GM20431 (cell line): ENCODE results near the gene C4orf50.

Experiments
- in situ Hi-C: fragments of 300-500 bp; cut with MseI, MboI; formaldehyde crosslinking; loops from one replicate; pipeline ENCODE4 v1.15.0; 2020; ENCODE audit warnings: low sequenced_read_pairs; ENCODE audit not compliant: unreplicated experiment

Gene C4orf50

DNA sequence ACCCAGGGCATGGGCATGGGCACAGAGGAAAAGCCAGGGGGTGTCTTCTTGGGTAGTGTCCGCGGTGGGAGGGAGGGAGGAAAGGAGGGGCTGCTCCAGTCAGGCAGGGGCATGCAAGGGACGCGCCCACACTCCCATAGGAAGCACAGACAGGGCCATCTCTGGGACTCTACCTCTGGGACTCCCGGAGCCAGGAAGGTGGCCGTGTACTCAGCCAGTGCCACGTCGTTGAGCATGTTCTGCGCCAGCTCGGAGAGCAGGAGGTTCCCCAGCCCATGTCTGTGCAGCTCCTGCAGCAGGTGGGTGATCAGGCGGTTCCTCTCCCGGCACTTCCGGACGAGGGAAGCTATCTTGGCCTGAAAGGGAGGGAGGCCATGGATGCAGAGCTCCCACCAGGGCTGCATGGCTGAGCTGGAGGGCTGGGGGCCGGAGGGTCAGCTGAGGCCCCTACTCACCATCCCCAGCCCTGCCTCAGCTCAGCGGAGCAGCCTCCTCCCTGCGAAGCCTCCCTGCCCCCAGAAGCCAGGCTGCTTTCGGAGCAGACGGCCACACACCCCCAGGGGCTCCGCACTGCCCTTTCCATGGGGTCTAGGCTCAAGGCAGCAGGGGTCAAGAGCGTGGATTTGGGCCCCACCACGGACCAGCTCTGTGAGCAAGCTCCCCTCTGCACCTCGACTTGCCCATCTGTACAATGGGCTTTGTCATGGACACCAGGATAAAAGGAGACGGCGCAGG is 44.6 kb downstream of the C4orf50 start:
- in situ Hi-C loops, result no loop called here

DNA sequence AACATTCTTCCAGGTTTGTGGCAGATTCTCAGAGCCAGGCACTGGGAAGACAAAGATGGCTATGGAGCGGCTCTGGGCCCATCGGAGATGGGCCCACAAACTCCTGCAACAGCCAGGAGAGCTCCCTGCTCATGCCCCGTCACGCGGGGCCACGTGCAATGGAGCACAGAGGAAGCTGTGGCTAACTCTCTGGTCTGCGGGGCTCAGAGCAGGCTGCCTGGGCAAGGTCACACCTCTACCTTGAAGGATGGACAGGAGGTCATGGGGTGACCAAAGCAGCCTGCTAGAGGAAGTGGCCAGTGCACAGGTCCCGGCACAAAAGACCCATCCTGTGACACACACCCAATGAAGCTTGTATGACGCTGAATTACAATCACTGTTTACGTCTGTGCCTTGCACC is 45.2 kb downstream of the C4orf50 start:
- in situ Hi-C loops, result no loop called here

DNA sequence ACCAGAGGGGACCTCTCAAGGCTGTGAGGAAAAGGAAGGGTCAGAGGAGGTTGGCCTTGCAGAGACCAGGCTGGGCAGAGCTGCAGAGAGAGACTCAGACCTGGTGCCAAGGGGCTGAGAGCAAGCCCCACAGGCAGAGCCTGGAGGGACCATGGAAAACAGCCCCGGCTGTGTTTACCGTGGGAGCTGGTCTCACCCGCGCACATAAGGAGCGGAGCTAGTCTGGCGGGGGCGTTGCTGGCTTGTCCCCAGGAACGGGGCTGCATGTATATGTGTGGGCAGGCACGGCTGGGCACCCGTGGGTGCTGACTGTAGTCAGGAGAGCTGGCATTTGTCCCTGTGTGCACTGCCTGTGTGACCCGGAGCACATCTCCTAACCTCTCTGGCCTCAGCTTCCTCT is 45.7 kb downstream of the C4orf50 start:
- in situ Hi-C loops, result no loop called here

DNA sequence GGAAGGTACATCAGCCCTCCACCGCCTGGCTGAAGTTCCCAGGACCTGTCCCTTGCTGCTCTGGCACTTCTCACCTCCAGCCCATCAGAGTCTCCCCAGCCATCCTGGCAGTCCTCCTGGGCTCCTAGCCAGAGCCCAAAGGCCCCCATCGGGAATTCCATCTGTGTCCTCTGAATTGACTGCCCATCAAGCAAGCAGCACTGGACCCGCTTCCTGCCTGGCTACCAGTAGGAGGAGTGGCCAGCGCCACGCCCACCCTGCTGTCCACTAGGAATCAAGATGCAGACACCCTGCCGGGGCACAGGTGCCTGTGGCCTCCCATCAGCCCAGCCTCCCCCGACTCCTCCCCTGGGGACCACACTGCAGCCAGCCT is 47.2 kb downstream of the C4orf50 start:
- in situ Hi-C loops, result no loop called here

DNA sequence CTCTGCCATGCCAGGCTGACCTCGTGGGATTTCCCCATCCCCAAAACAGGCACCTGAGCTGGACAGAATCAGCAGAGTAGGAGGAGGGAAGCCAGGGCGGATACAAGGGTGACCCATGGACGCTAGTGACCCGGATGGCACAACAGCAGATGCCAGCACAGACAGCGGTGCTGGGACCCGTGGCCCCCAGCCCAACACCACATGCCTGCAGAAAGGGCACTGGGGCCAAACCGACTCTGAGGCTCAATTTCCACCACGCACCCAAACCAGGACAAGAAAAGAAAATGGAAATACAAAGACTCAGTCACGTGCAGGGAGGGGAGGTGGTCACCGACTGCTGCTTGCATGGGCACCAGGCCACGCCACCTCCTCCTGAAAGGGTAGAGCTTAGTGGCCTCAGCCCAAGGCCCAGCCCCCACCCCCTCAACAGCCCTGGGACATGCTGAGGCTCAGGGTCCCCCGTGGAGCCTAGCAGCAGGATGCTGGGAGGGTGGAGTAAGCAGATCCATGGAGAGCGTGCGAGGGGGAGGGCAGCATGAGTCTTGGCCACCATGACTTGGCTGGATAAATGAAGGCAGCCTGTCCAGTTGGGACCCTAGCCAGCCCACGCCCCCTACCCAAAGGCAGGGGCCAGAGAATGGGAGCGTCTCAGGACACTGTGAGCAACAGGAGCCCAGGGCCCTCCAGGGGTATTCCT is 47.7 kb downstream of the C4orf50 start:
- in situ Hi-C loops, result no loop called here

DNA sequence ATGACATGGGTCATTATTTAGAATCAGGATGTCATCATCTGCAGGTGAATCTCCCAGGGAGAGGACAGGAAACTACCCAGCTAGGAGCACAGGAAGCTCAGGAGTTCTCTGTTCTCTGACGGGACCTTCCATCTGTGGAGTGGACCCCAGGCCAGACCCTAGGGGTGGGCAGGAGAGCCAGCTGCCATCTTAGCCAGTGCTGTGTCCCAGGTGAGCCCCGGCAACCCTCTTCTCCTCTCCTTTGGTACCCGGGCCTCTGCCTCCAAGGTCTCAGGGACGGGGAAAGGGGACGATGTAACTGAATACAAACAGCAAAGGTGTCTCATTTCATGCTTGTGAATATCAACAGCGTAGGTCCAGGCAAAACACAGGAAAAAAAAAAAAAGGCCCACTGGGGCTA is 48.5 kb downstream of the C4orf50 start:
- in situ Hi-C loops, result no loop called here

DNA sequence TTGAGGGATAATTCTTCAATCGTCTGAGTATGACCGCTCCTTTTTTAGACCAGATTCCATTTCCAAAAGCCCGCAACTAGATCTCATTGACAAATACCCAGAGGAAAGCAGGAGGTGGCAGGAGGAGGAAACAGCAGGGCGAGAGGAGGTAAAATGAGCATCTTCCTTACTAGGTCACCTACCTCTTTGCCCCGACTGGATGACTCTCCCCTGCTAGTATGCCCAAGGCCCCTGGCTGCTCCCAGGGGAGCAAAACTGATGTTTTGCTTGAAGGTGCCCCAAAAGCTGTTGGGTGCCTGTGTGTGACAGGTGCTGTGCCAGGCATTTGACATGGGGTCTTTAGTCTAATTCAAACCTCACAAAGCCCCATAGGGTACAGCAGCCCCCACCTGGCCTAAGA is 48.9 kb downstream of the C4orf50 start:
- in situ Hi-C loops, result no loop called here

DNA sequence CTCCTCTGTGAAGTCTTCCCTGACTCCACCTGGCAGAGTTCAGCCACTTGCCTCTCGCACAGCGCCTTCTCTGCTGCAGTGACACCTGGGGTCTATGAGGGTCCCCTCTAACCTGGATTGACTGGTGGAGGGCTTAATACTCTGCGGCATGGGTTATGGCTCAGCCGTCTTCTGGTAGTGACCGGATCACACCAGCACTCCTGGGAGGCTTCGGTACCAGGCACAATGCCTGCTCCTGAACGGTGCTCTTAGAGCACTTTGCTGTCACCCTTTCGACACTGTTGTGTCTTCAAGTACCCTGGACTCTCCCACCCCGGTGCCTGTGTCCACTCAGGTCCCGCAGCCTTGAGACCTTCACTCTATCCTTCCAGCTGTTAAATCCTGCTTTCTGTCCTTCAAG is 50.0 kb downstream of the C4orf50 start:
- in situ Hi-C loops, result no loop called here

DNA sequence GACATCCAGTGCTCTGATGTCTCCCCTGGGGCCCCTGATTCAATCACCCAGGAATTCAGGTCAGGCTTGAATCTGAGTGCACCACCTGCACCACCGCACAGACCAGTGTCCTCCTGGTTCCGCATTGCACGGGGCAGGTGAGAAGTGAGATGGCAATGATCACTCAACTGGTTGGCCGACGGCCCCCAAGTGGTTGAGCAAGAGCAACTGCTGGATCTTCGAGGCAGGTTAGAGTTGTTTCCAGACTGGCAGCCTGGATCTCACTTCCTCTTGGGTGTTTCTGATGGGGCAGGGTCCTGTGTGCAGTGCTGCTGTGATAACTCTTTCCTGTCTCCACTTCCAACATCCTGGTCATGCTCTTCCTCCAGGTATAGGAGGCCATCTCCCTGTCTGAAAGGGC is 50.4 kb downstream of the C4orf50 start:
- in situ Hi-C loops, result no loop called here

DNA sequence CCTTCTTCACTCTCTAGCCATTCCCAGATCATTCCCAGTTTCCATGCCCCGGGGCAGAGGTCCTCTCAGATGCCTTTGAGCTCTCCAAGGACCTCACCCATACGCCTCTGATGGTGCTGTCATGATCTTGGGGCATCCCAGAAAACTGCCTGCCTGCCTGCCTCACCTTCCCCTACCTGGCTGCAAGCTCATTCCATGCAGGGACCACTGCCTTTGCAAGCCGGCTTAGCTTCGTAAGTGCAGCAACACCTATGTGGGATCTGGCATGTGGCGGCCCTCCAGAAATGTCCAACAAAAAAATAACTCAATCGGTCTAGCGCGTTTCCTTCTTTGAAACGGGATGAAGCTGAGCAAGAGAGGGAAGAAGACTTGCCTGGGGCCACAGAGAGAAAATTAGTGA is 53.0 kb downstream of the C4orf50 start:
- in situ Hi-C loops, result no loop called here

DNA sequence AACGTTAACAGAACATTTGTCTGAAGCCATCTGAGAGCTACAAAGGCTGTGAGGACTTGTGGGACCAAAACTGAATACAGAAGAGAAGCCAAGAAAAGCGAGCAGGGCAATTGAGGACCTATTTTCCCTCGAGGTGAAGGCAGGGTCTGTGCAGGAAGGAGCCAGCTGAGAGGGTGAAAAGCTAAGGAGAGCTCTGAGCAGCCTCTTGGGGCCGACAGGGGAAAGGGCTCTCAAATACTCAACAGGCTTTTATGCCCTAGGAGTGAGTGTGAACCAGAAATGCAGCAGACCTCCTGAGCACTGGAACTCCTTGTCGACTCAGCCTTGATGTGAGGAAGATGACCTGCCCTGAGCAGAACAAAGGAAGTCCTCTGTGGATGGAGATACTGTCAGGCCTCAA is 54.2 kb downstream of the C4orf50 start:
- in situ Hi-C loops, result no loop called here

DNA sequence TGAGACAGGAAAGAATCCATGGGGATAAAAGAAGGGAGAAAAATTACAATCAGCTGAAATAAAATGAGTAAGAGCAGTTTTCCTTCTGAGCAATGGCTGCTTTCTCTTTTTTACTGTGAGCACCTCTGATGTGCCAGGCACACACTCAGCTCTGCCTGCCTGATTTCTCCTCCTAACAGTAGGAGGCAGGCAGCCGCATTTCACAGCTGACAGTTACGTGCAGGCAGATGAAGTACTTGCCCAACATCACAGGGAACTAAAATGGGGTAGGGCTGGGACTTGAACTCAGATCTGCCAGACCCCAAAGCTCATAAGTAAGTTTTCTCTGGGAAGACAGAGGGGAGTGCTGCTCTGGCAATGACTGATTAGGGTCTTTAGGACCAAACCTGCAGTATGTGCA is 54.6 kb downstream of the C4orf50 start:
- in situ Hi-C loops, result no loop called here

DNA sequence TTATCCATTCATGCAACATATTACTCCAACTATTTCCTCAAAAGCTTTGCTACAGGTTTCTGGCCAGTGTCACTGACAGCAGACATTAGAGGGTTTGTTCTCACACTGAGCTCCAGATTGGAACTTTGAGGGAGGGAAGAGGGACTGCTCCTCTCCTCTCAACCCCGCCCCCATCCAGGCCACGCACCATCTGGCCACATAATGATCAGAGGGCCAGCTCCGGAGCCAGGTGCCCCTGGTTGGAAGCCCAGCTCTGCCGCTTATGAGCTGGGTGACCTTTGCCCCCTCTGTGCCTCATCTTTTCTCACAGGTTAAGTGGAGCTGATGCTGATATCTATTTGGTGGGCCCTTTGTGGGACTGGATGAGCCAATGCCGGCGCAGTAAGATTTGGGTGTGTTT is 55.8 kb downstream of the C4orf50 start:
- in situ Hi-C loops, result no loop called here

DNA sequence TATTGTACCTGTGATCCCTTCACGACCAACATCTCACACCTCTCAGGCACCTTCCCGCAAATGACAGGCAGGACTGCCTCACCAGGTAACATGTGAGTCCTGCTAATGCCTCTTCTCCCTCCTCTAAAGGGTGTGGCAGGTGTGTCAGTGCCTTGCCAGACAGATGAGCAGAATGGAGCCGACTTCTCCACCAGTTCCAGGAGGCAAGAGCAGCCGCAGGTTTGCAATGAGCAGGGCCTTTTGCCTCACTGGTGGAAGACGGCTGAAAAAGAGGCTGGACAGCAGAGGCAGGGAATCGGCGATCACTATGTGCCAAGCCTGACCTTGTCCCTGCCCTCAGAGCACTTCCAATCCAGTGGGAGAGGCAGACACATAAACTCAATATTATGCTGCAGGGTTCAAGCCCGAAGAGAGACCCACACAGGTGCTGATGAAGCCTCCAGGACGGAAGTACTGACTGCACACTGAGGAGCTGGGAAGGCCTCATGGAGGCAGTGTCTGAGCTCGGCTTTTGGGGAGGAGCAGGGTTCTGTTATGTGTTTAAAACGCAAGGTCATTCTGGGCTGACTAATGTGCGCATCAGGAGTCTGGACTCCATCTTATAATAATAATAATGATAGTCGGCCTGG is 57.9 kb downstream of the C4orf50 start:
- in situ Hi-C loops, result no loop called here

DNA sequence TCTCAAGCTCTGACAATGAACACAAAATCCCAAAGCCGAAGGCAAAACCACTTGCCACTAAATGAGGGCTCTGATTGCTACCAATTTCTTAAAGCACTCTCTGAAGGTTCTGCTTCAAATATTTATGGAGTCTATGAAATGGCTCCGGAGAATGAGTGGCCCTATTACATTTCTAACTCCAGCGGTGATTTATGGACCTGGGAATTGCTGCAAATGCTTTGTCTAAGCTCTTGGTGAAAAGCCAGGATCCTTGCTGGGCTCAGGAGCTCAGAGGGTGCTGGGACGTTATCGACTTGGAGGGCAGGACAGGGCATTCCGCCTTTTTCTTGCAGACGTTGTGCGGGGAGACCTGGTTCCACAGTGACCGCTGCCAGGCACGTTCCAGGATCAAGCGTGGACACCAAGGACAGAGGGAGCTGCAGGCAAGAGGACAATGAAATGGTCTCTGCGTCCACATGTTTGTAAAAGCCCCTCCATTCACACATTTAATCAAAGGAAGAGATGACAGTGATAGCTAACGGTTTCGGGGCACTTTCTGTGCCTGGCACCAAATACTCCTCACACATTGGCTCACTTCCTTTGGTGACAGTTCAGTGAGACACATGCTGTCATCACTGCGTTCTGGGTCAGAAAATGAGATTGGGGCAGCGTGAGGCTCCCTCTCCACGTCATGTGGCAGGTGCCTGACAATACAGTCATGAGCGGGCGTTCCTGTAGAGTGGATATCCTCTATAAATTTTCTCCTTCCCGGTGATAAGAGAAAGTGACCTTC is 58.8 kb downstream of the C4orf50 start:
- in situ Hi-C loops, result no loop called here

DNA sequence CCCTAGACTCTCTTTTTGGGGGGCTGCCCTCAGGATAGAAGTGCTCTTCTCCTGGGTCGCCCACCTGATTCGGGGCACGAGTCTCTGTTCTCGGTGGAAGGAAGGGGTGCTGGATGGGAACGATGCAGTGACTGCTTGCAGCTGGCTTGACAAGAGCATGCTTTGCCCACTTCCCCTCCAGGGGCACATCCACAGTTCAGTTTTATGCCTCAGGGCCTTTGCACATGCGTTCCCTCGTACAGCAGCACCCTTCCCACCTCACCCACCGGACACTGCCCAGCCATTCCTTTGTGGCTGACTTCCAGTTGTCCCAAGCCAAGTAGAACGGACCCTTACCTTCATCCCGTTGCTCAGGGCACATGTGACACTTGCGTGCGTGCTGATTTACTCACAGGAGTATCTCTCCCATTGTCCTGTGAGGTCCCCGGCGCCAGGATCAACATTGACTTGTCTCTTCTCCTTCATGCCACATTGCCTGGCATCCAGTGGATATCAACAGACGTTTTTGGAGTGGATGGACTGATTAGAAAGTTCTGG is 60.0 kb downstream of the C4orf50 start:
- in situ Hi-C loops, result no loop called here

DNA sequence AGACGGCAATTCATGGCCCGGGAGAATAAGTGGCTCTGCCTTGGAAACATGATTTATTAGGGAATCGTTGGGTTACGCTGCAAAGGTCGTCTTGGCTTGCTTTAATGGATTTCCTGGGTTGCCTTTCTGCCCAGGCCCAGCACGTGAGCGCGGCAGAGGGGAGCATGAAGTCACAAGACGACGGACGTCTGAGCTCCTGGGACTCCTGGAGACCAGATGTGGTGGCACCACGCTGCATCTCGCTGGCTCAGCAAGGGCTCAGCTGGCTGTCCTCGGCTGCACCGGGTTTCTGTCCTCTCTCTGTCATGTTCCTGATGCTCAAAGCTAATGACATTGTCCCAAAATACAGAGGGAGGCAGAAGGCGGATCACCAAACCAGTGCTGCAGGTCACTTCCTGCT is 61.2 kb downstream of the C4orf50 start:
- in situ Hi-C loops, result no loop called here

DNA sequence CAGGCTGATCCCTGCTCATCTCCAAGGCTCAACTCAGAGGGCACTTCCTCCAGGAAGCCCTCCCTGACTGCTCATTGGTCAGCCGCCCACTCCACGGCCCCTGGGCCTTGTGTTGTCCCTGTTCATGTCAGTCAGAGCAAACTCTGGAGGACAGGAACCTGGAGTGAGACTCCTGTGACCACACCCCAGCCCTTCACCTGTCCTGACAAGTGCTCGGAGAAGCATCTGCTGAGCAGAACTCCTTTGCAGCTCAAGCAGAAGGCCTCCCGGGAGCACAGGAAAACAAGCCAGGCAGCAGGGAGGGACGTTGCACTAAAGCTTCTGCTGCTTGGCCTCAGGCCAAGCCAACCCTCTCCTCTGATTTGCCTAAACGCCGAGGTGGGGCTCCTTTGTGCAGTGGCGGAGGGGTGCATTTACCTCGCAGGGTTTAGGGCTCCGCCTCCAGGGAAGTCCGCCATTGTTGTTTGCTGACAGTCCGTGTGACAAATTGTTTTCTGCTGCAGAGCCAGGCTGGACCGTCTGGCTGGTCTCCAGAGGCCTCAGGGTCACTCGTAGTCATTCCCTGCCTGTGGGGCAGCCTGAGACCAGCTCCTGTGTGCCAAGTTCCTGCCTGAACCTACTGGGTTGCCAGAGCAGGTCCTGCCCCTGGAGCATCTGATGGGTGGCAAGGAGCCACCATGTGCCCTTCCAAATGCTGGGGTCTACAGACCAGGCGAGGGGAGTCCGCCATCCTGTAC is 61.8 kb downstream of the C4orf50 start:
- in situ Hi-C loops, result no loop called here

DNA sequence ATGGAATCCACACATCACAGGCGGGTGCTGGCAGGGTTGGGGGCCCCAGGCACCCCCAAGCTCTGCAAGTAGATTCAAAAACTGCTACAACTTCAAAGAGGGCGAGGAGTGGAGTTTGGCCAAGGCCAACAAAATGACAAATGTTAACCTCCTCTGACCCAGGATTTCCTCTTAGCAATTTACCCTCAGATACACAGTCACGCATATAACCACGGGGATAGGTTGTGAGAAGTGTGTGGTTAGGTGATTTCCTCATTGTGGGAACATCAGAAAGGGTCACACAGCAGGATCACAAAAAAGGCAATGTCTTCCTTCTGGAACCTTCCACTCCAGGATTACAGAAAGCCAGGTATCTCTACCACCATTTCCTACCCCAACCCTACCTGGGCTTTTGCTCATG is 62.4 kb downstream of the C4orf50 start:
- in situ Hi-C loops, result no loop called here
